ENCODE results near the gene EHBP1L1.

EHBP1L1 gene

DNA sequence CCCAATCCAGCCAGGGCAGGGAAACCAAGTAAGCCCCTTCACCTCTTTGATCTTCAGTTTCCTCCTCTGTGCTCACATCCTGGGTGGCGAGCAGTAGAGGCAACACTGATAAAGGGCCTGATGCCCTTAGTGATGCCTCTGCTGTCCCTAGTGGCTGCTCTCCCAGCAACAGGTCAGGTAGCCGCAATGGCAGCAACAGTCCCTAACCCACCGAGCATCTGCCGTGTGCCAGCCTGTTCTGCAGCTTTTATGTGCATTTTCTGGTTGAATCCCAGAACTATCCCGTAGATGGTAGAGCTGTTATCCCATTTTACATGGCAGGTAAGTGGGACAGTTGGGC is 45.7 kb upstream of the EHBP1L1 start:
- H2AK5ac ChIP-seq (ENCODE audit: low read length, severe bottlenecking): no peak overlapping the region
- H4K8ac ChIP-seq (ENCODE audit: low read length): no peak overlapping the region
- no peak overlapping the region for H4K91ac ChIP-seq (ENCODE audit: low read length)
- H3K23ac ChIP-seq (ENCODE audit: low read length in 2 of 2): no peak overlapping the region
- peaks cover 79 to 83% of the 10 kb centered on the region in 2 experiments for H3K36me3 ChIP-seq (ENCODE audit: control insufficient read depth in 1 of 2, insufficient read depth in 2 of 2, low read depth in 1 of 2, low read length in 2 of 2)
- 84% methylated on average over 5 of the region's 5 CpGs for WGBS
- H3K9me3 ChIP-seq (ENCODE audit: control insufficient read depth, low read length): no peaks in the 10 kb centered on the region
- peaks cover 26% of the 10 kb centered on the region for H3K4me1 ChIP-seq (ENCODE audit: control insufficient read depth, insufficient read depth, low read depth, low read length)
- H2BK12ac ChIP-seq (ENCODE audit: low read length in 2 of 2): no peak overlapping the region
- H3K27me3 ChIP-seq (ENCODE audit: control insufficient read depth in 1 of 2, insufficient read depth in 1 of 2, low read length in 2 of 2): no peaks in the 10 kb centered on the region
- no peak overlapping the region for H2BK120ac ChIP-seq (ENCODE audit: low read depth, low read length)
- peaks cover 42% of the 10 kb centered on the region for H3K79me1 ChIP-seq (replicated peaks; ENCODE audit: low read length, poor library complexity, severe bottlenecking)
- no peak overlapping the region for H3K4ac ChIP-seq (ENCODE audit: low read depth in 1 of 2, low read length in 2 of 2)
- H3K4me3 ChIP-seq (ENCODE audit: insufficient read depth in 1 of 2, low read depth in 1 of 2, low read length in 2 of 2): no peak overlapping the region
- peak overlapping the region; percentile 4 for H3K9ac ChIP-seq (ENCODE audit: low read length)
- no peak overlapping the region for H2BK5ac ChIP-seq (ENCODE audit: low read depth, low read length, poor library complexity, severe bottlenecking)
- no peak overlapping the region for H3K18ac ChIP-seq (ENCODE audit: low read depth in 1 of 2, low read length in 2 of 2)
- DNase-seq: no peak
- H3K27ac ChIP-seq (ENCODE audit: low read length, poor library complexity, severe bottlenecking): no peak overlapping the region
- no peak overlapping the region for H3K14ac ChIP-seq (ENCODE audit: low read length in 2 of 2)
- no peak overlapping the region for H2AFZ ChIP-seq (ENCODE audit: low read depth, low read length)
- no peak overlapping the region for H3K4me2 ChIP-seq (ENCODE audit: low read length, poor library complexity, severe bottlenecking)
- H2BK15ac ChIP-seq (ENCODE audit: low read depth, poor library complexity, severe bottlenecking): no peak overlapping the region

DNA sequence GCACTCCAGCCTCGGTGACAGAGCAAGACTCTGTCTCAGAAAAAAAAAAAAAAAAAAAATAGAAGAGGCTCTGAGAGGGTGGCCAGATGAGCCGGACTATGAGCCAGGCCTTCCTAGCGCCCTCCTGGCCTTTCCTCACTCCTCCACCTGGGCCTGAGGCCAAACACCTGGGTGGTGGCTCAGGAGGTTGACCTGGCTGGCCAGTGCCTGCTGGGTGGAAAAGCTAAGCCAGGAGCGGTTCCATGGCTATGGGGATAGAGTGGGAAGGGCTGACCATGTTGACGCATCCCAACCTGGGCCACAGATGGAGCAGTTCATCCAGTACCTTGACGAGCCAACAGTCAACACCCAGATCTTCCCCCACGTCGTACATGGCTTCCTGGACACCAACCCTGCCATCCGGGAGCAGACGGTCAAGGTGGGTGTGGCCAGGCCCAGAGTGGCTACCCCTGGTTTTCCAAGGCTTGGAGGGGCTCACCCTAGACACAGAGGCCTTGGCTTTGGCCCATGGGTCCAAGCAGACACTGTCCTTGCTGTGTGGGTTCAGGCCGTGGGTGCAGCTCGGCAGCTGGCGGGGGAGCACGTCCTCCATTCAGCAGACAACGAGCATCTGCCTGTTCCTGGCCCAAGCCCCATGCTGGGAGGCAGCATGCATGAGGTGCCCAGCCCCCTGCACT is 43.3 kb upstream of the EHBP1L1 start:
- H3K79me1 ChIP-seq (replicated peaks; ENCODE audit: low read length, poor library complexity, severe bottlenecking): peaks cover 36% of the 10 kb centered on the region
- peak overlapping the region in 1 of 2 experiments; percentile 12 for H3K4me3 ChIP-seq (ENCODE audit: insufficient read depth in 1 of 2, low read depth in 1 of 2, low read length in 2 of 2)
- no peak for DNase-seq
- H3K9me3 ChIP-seq (ENCODE audit: control insufficient read depth, low read length): no peaks in the 10 kb centered on the region
- H3K23ac ChIP-seq (ENCODE audit: low read length in 2 of 2): no peak overlapping the region
- no peak overlapping the region for H2BK12ac ChIP-seq (ENCODE audit: low read length in 2 of 2)
- peaks cover 14% of the 10 kb centered on the region for H3K4me1 ChIP-seq (ENCODE audit: control insufficient read depth, insufficient read depth, low read depth, low read length)
- no peak overlapping the region for H3K18ac ChIP-seq (ENCODE audit: low read depth in 1 of 2, low read length in 2 of 2)
- H3K27ac ChIP-seq (ENCODE audit: low read length, poor library complexity, severe bottlenecking): no peak overlapping the region
- no peak overlapping the region for H4K8ac ChIP-seq (ENCODE audit: low read length)
- no peak overlapping the region for H2BK5ac ChIP-seq (ENCODE audit: low read depth, low read length, poor library complexity, severe bottlenecking)
- no peak overlapping the region for H2BK120ac ChIP-seq (ENCODE audit: low read depth, low read length)
- H2AK5ac ChIP-seq (ENCODE audit: low read length, severe bottlenecking): no peak overlapping the region
- no peak overlapping the region for H3K14ac ChIP-seq (ENCODE audit: low read length in 2 of 2)
- no peak overlapping the region for H2BK15ac ChIP-seq (ENCODE audit: low read depth, poor library complexity, severe bottlenecking)
- peak overlapping the region; percentile 1 for H4K91ac ChIP-seq (ENCODE audit: low read length)
- peaks cover 88 to 93% of the 10 kb centered on the region in 2 experiments for H3K36me3 ChIP-seq (ENCODE audit: control insufficient read depth in 1 of 2, insufficient read depth in 2 of 2, low read depth in 1 of 2, low read length in 2 of 2)
- 93% methylated on average over 12 of the region's 15 CpGs for WGBS
- no peaks in the 10 kb centered on the region for H3K27me3 ChIP-seq (ENCODE audit: control insufficient read depth in 1 of 2, insufficient read depth in 1 of 2, low read length in 2 of 2)
- H3K4me2 ChIP-seq (ENCODE audit: low read length, poor library complexity, severe bottlenecking): no peak overlapping the region
- no peak overlapping the region for H3K4ac ChIP-seq (ENCODE audit: low read depth in 1 of 2, low read length in 2 of 2)
- no peak overlapping the region for H2AFZ ChIP-seq (ENCODE audit: low read depth, low read length)
- no peak overlapping the region for H3K9ac ChIP-seq (ENCODE audit: low read length)

DNA sequence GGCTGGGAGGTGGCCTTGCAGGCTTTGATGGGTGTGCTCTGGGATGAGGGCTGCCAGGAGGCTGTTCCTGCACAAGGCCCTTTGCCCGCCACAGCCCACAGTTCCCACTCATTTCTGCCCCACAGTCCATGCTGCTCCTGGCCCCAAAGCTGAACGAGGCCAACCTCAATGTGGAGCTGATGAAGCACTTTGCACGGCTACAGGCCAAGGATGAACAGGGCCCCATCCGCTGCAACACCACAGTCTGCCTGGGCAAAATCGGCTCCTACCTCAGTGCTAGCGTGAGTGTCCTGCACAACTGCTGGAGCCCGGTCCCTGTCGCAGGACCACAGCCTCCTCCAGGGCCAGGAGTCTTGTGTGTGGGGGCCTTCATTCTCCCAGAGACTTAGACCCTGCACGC is 40.8 kb upstream of the EHBP1L1 start:
- H2BK15ac ChIP-seq (ENCODE audit: low read depth, poor library complexity, severe bottlenecking): no peak overlapping the region
- H3K27ac ChIP-seq (ENCODE audit: low read length, poor library complexity, severe bottlenecking): no peak overlapping the region
- H2BK120ac ChIP-seq (ENCODE audit: low read depth, low read length): no peak overlapping the region
- WGBS: 96% methylated on average over 9 of the region's 9 CpGs
- no peak overlapping the region for H3K4ac ChIP-seq (ENCODE audit: low read depth in 1 of 2, low read length in 2 of 2)
- H2AFZ ChIP-seq (ENCODE audit: low read depth, low read length): no peak overlapping the region
- no peak overlapping the region for H4K91ac ChIP-seq (ENCODE audit: low read length)
- peaks cover 24% of the 10 kb centered on the region for H3K4me1 ChIP-seq (ENCODE audit: control insufficient read depth, insufficient read depth, low read depth, low read length)
- no peak overlapping the region for H3K4me2 ChIP-seq (ENCODE audit: low read length, poor library complexity, severe bottlenecking)
- no peak for DNase-seq
- no peak overlapping the region for H3K4me3 ChIP-seq (ENCODE audit: insufficient read depth in 1 of 2, low read depth in 1 of 2, low read length in 2 of 2)
- H3K9ac ChIP-seq (ENCODE audit: low read length): peak overlapping the region; percentile 11
- H2AK5ac ChIP-seq (ENCODE audit: low read length, severe bottlenecking): no peak overlapping the region
- H3K36me3 ChIP-seq (ENCODE audit: control insufficient read depth in 1 of 2, insufficient read depth in 2 of 2, low read depth in 1 of 2, low read length in 2 of 2): peaks cover 76 to 94% of the 10 kb centered on the region in 2 experiments
- no peak overlapping the region for H2BK12ac ChIP-seq (ENCODE audit: low read length in 2 of 2)
- H3K27me3 ChIP-seq (ENCODE audit: control insufficient read depth in 1 of 2, insufficient read depth in 1 of 2, low read length in 2 of 2): no peaks in the 10 kb centered on the region
- no peak overlapping the region for H2BK5ac ChIP-seq (ENCODE audit: low read depth, low read length, poor library complexity, severe bottlenecking)
- H3K79me1 ChIP-seq (replicated peaks; ENCODE audit: low read length, poor library complexity, severe bottlenecking): peaks cover 27% of the 10 kb centered on the region
- no peak overlapping the region for H3K23ac ChIP-seq (ENCODE audit: low read length in 2 of 2)
- H3K14ac ChIP-seq (ENCODE audit: low read length in 2 of 2): no peak overlapping the region
- H3K18ac ChIP-seq (ENCODE audit: low read depth in 1 of 2, low read length in 2 of 2): no peak overlapping the region
- H4K8ac ChIP-seq (ENCODE audit: low read length): no peak overlapping the region
- H3K9me3 ChIP-seq (ENCODE audit: control insufficient read depth, low read length): no peaks in the 10 kb centered on the region

DNA sequence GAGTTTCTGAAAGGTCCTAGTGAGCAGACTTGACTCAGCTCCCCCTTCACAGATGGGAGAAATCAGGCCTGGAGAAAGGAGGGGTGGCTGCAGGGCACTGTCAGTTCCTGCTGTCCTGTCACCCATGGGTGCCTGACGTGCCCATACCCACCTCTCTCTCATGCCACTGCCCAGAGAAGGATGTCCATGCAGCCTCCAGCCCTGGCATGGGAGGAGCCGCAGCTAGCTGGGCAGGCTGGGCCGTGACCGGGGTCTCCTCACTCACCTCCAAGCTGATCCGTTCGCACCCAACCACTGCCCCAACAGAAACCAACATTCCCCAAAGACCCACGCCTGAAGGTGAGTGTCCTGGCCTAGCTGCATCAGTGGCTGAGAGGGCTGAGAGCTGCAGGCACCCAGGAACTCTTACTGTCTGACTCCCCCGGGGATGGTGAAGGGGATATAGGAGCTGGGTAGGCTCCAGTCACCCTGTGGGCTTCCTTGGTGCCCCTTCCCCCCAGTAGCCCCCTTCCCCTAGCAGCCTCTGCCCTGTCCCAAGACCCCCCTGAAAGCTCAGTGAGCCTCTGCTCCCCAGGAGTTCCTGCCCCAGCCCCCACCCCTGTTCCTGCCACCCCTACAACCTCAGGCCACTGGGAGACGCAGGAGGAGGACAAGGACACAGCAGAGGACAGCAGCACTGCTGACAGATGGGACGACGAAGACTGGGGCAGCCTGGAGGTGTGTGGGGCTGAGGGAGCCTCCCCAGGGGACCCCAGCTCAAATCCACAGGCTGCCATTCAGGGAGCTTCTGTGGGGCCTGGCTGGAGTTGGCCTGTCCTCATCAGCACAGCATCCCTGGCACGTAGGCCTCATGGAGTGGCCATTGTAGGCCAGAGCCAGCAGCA is 39.2 kb upstream of the EHBP1L1 start:
- Histone ChIP-seq H2AK5ac (ENCODE audit: low read length, severe bottlenecking) (no peak overlapping the region), H4K8ac (ENCODE audit: low read length) (no peak overlapping the region), H3K27me3 (ENCODE audit: control insufficient read depth in 1 of 2, insufficient read depth in 1 of 2, low read length in 2 of 2) (no peaks in the 10 kb centered on the region), H3K4me1 (ENCODE audit: control insufficient read depth, insufficient read depth, low read depth, low read length) (peaks cover 35% of the 10 kb centered on the region), H2BK12ac (ENCODE audit: low read length in 2 of 2) (no peak overlapping the region), H3K23ac (ENCODE audit: low read length in 2 of 2) (no peak overlapping the region), H2BK15ac (ENCODE audit: low read depth, poor library complexity, severe bottlenecking) (no peak overlapping the region), H3K36me3 (ENCODE audit: control insufficient read depth in 1 of 2, insufficient read depth in 2 of 2, low read depth in 1 of 2, low read length in 2 of 2) (peaks cover 63 to 84% of the 10 kb centered on the region in 2 experiments), H3K4me3 (ENCODE audit: insufficient read depth in 1 of 2, low read depth in 1 of 2, low read length in 2 of 2) (no peak overlapping the region), H3K79me1 (replicated peaks; ENCODE audit: low read length, poor library complexity, severe bottlenecking) (peaks cover 14% of the 10 kb centered on the region), H3K4ac (ENCODE audit: low read depth in 1 of 2, low read length in 2 of 2) (no peak overlapping the region), H3K18ac (ENCODE audit: low read depth in 1 of 2, low read length in 2 of 2) (no peak overlapping the region), H3K4me2 (ENCODE audit: low read length, poor library complexity, severe bottlenecking) (no peak overlapping the region), H3K9ac (ENCODE audit: low read length) (no peak overlapping the region), H2BK120ac (ENCODE audit: low read depth, low read length) (no peak overlapping the region), H3K9me3 (ENCODE audit: control insufficient read depth, low read length) (no peaks in the 10 kb centered on the region), H3K14ac (ENCODE audit: low read length in 2 of 2) (no peak overlapping the region), H2AFZ (ENCODE audit: low read depth, low read length) (no peak overlapping the region), H2BK5ac (ENCODE audit: low read depth, low read length, poor library complexity, severe bottlenecking) (no peak overlapping the region), H3K27ac (ENCODE audit: low read length, poor library complexity, severe bottlenecking) (no peak overlapping the region), H4K91ac (ENCODE audit: low read length) (no peak overlapping the region)
- DNase-seq: no peak
- 95% methylated on average over 8 of the region's 12 CpGs for WGBS

Data from mesenchymal stem cell (in vitro differentiated cells and primary cell).